ENCODE measurements around the gene MORC2. TPM values are rescaled to one million over a fixed set of nuclear protein-coding genes. Genes with fewer than 3 reads are reported as not detected.

Gene MORC2
- total and polyA plus RNA-seq, 2 of the 13 experiments (the other 11 are each of a cell fraction or from before 2014, with no cell fraction given), result 11.9 to 18.3 TPM

- TF ChIP-seq NONO (IDR thresholded peaks at IDR 0.05), result no peak
- no peak for TF ChIP-seq NONO (CRISPR knock-in tag; conservative IDR thresholded peaks at IDR 0.05)
- no peak for TF ChIP-seq ADNP (CRISPR knock-in tag; IDR thresholded peaks at IDR 0.05)
- TF ChIP-seq ARID4A (CRISPR knock-in tag; IDR thresholded peaks at IDR 0.05; ENCODE audit: borderline replicate concordance), result peak; percentile 18; the same call in 1 of the 2 replicates
- TF ChIP-seq TCF12 (IDR thresholded peaks at IDR 0.05), result no peak
- TF ChIP-seq TCF12 (CRISPR knock-in tag; IDR thresholded peaks at IDR 0.05), result no peak
- no peak for TF ChIP-seq ZBTB8A (CRISPR knock-in tag; IDR thresholded peaks at IDR 0.05; ENCODE audit: borderline replicate concordance, low read depth)
- TF ChIP-seq DMAP1 (CRISPR knock-in tag; IDR thresholded peaks at IDR 0.05), result peak; percentile 64; the same call in 1 of the 2 replicates
- 0 out of 2 replicates have a peak, but pooled peaks have one; percentile 31 for TF ChIP-seq PHF20 (CRISPR knock-in tag; IDR thresholded peaks at IDR 0.05)
- 0 out of 2 replicates have a peak, but pooled peaks have one; percentile 5 for TF ChIP-seq KDM5B (CRISPR knock-in tag; IDR thresholded peaks at IDR 0.05; ENCODE audit: borderline replicate concordance)
- peak; percentile 89; the same call in 1 of the 2 replicates for TF ChIP-seq ZNF558 (CRISPR knock-in tag; IDR thresholded peaks at IDR 0.05; ENCODE audit: borderline replicate concordance)
- peak; percentile 81 for TF ChIP-seq SP5 (CRISPR knock-in tag; IDR thresholded peaks at IDR 0.05; ENCODE audit: borderline replicate concordance, low read depth)
- TF ChIP-seq SAP130 (CRISPR knock-in tag; IDR thresholded peaks at IDR 0.05; ENCODE audit: low read depth), result no peak; the same call in none of the 2 replicates
- TF ChIP-seq U2AF1 (optimal IDR thresholded peaks at IDR 0.05; ENCODE audit: low read depth, low read length), result no peak
- no peak; the same call in 1 of the 2 replicates for TF ChIP-seq ZNF263 (CRISPR knock-in tag; IDR thresholded peaks at IDR 0.05)
- no peak for TF ChIP-seq NFYC (CRISPR knock-in tag; IDR thresholded peaks at IDR 0.05)
- TF ChIP-seq MEIS2 (CRISPR knock-in tag; IDR thresholded peaks at IDR 0.05), result peak; percentile 33; the same call in 1 of the 2 replicates
- TF ChIP-seq AKNA (CRISPR knock-in tag; IDR thresholded peaks at IDR 0.05; ENCODE audit: borderline replicate concordance), result no peak
- 0 out of 2 replicates have a peak, but pooled peaks have one; percentile 14 for TF ChIP-seq TFDP1 (CRISPR knock-in tag; IDR thresholded peaks at IDR 0.05; ENCODE audit: borderline replicate concordance)
These were observed at the start of gene MORC2 (continued) for GRCh38 chr22:30968015-30968923.

Data from HepG2 (cell line).